Skeletal muscle tissue (tissue), 4 donors: ENCODE measurements around the gene SP2. TPM values are rescaled to one million over a fixed set of nuclear protein-coding genes. Genes with fewer than 3 reads are reported as not detected.

ENCODE experiments used
- H3K27ac ChIP-seq: one replicate; pipeline ENCODE4 v1.7.0; 2013; ENCODE audit warnings: mild to moderate bottlenecking, low read depth, low read length, inconsistent platforms
- H3K27me3 ChIP-seq, 3 donors: one replicate each; pipeline ENCODE4 v1.7.0; 2013; ENCODE audit warnings: low read length in 3 of 3; ENCODE audit not compliant: control insufficient read depth in 3 of 3, insufficient read depth in 3 of 3
- H3K36me3 ChIP-seq, 3 donors: one replicate each; pipeline ENCODE4 v1.7.0; 2013; ENCODE audit warnings: low read length in 3 of 3; ENCODE audit not compliant: control insufficient read depth in 3 of 3, insufficient read depth in 3 of 3
- H3K4me1 ChIP-seq, 3 donors: one replicate each; pipeline ENCODE4 v1.7.0; 2013; ENCODE audit warnings: low read length in 3 of 3, mild to moderate bottlenecking in 3 of 3; ENCODE audit not compliant: control insufficient read depth in 3 of 3, insufficient read depth in 3 of 3
- H3K4me3 ChIP-seq, 3 donors: one replicate each; pipeline ENCODE4 v1.7.0; 2013; ENCODE audit warnings: low read length in 3 of 3
- H3K9ac ChIP-seq, 3 donors: one replicate each; pipeline ENCODE4 v1.7.0; 2013; ENCODE audit warnings: low read length in 3 of 3, mild to moderate bottlenecking in 3 of 3, moderate library complexity in 2 of 3, low read depth in 1 of 3
- H3K9me3 ChIP-seq, 3 donors: one replicate each; pipeline ENCODE4 v1.7.0; 2013; ENCODE audit warnings: low read length in 3 of 3; ENCODE audit not compliant: control insufficient read depth in 3 of 3
- total RNA-seq: library from RNA; depleted of rRNA; stranded (reverse); fragments of >200 nt; gene quantifications from one replicate; pipeline ENCODE4 v1.2.3, GENCODE V29; 2014
- donor health status: Osteomylitis.

The SP2 gene
- total RNA-seq, 1 donor from 2014 or later = 0.52 TPM

DNA sequence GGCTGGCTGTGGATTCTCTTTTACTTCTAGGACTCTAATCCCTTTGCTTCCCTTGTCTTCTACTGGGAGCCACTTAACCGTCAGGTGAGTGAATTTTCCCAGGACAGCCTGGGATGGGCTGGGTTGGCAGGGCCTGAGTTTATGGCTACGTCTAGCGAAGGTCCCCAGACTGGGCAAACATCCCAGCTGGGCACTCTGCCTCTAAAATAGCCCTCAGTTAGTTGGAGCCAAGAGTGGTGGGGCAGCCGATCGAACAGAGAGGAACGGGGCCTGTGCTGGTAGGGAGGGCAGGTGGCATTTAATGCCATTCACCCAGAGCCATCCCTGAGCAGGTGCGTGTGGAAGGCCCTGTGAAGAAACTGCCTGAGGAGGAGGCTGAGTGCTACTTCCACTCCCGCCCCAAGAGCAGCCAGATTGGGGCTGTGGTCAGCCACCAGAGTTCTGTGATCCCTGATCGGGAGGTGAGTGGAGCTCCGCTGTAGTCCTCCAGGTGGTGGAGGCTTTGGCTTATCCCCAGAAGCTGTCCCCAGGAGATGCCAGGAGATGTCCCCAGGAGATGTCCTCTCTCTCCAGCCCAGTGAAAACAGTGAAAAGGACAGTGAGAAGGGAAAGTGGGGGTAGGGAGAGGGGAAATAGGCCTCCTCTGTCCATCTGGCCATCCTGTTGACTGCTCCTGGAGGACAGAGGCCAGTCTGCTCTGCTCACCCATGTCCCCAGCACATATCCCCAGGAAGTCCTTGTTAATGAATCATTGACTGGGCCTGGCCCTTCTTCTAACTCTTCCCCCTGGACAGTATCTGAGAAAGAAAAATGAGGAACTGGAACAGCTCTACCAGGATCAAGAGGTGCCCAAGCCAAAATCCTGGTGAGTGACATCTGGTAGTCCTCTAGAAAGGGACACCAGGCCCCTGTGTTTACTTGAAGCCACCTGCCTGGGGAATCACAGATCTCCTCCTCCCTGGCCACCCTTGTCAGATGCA, 49.8 kb downstream of the SP2 start:
- H3K9me3 ChIP-seq = no peaks in the 10 kb centered on the region
- peak overlapping the region in 2 of 3 donors; percentile 16 to 35 for H3K9ac ChIP-seq
- H3K27ac ChIP-seq = peak overlapping the region; percentile 73
- H3K36me3 ChIP-seq = peaks cover 13 to 29% (median 16%) of the 10 kb centered on the region in 3 donors
- H3K27me3 ChIP-seq = no peaks in the 10 kb centered on the region
- H3K4me3 ChIP-seq = no peak overlapping the region
- peaks cover 29 to 48% (median 34%) of the 10 kb centered on the region in 3 donors for H3K4me1 ChIP-seq

GRCh38 chr17:47946516-47946915, 50.5 kb downstream of the SP2 start:
- H3K4me1 ChIP-seq = peaks cover 25 to 45% (median 31%) of the 10 kb centered on the region in 3 donors
- H3K36me3 ChIP-seq = peaks cover 13 to 29% (median 16%) of the 10 kb centered on the region in 3 donors
- H3K27me3 ChIP-seq = no peaks in the 10 kb centered on the region
- peak overlapping the region; percentile 73 for H3K27ac ChIP-seq
- no peak overlapping the region for H3K4me3 ChIP-seq
- H3K9me3 ChIP-seq = no peaks in the 10 kb centered on the region
- peak overlapping the region in 2 of 3 donors; percentile 33 to 35 for H3K9ac ChIP-seq

GRCh38 chr17:47946929-47947397, 50.9 kb downstream of the SP2 start:
- no peak overlapping the region for H3K4me3 ChIP-seq
- H3K9me3 ChIP-seq = no peaks in the 10 kb centered on the region
- H3K27me3 ChIP-seq = no peaks in the 10 kb centered on the region
- H3K27ac ChIP-seq = peak overlapping the region; percentile 73
- H3K9ac ChIP-seq = peak overlapping the region in 2 of 3 donors; percentile 33 to 35
- peaks cover 13 to 29% (median 16%) of the 10 kb centered on the region in 3 donors for H3K36me3 ChIP-seq
- H3K4me1 ChIP-seq = peaks cover 24 to 43% (median 30%) of the 10 kb centered on the region in 3 donors

- Histone ChIP-seq H3K9me3 (no peaks in the 10 kb centered on the region), H3K9ac (peak overlapping the region in 2 of 3 donors; percentile 10 to 79), H3K4me3 (peak overlapping the region in 2 of 3 donors; percentile 9 to 59), H3K36me3 (peaks cover 13 to 25% (median 16%) of the 10 kb centered on the region in 3 donors), H3K27ac (peak overlapping the region; percentile 19), H3K4me1 (peaks cover 17 to 35% (median 22%) of the 10 kb centered on the region in 3 donors), H3K27me3 (no peaks in the 10 kb centered on the region)
Observed at GRCh38 chr17:47948706-47949196, 52.7 kb downstream of the SP2 start.

DNA sequence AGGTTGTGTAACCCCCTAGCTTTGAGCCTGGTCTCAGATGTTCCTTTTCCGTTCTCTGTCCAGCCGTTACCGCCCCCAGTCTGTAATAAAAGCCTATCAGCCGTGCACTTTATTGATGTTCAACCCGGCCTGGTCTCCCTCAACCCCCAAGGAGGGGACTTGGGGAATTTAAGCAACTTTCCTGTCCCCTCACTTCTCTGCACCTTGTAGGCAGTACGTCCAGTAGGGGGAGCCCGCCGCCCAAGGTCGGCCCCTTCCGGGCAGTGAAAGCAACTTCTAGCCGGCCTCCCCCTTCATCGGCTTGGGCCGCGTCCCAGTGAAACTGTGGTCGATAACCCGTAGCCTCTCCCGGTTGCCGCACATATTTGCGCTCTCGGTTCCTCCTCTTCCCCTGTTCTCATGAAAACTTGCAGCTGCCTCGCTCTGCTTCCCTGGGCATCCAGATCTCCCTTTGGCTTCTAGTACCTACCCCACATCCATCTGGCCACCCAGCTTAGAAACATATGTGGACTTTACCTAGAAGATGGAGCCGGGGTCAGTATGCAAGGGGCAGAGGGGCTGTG, 53.2 kb downstream of the SP2 start:
- Histone ChIP-seq H3K27me3 (no peaks in the 10 kb centered on the region), H3K9me3 (no peaks in the 10 kb centered on the region), H3K36me3 (peaks cover 13 to 20% (median 13%) of the 10 kb centered on the region in 3 donors), H3K4me1 (peaks cover 17 to 35% (median 22%) of the 10 kb centered on the region in 3 donors), H3K4me3 (peak overlapping the region; percentile 65 to 67 (median 66)), H3K27ac (peak overlapping the region; percentile 19), H3K9ac (peak overlapping the region; percentile 50 to 79 (median 54))

GRCh38 chr17:47949946-47950345, 53.9 kb downstream of the SP2 start:
- H3K36me3 ChIP-seq = peaks cover 8 to 13% (median 10%) of the 10 kb centered on the region in 3 donors
- no peak overlapping the region for H3K27ac ChIP-seq
- H3K4me3 ChIP-seq = no peak overlapping the region
- no peaks in the 10 kb centered on the region for H3K27me3 ChIP-seq
- H3K9ac ChIP-seq = peak overlapping the region; percentile 50 to 79 (median 54)
- H3K4me1 ChIP-seq = peaks cover 17 to 32% (median 22%) of the 10 kb centered on the region in 3 donors
- H3K9me3 ChIP-seq = no peaks in the 10 kb centered on the region

DNA sequence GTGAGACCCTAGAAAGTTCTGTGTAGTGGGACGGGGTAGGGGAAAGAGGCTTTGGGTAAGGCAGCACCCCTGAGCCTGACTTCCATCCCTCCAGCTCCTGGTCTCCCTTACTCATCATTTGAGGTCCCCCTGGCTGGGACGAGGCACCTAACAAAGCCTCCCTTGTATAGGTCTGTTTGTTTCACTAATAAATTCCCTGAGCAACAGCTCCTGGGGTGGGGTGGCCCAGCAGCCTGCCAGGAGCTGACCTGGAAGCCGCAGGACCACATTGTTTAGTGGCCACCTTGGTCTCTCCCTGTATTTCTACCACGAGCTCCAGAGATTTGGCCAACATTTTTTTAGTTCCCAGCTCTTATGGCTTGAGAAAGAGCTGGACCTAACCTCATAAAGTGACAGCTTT, 54.4 kb downstream of the SP2 start:
- H3K27me3 ChIP-seq = no peaks in the 10 kb centered on the region
- no peaks in the 10 kb centered on the region for H3K9me3 ChIP-seq
- no peak overlapping the region for H3K4me3 ChIP-seq
- no peak overlapping the region for H3K27ac ChIP-seq
- H3K9ac ChIP-seq = peak overlapping the region in 1 of 3 donors; percentile 17
- H3K36me3 ChIP-seq = peaks cover 4 to 8% (median 6%) of the 10 kb centered on the region in 3 donors
- H3K4me1 ChIP-seq = peaks cover 17 to 29% (median 22%) of the 10 kb centered on the region in 3 donors

GRCh38 chr17:47952171-47953021, 56.4 kb downstream of the SP2 start:
- H3K9me3 ChIP-seq = no peaks in the 10 kb centered on the region

DNA sequence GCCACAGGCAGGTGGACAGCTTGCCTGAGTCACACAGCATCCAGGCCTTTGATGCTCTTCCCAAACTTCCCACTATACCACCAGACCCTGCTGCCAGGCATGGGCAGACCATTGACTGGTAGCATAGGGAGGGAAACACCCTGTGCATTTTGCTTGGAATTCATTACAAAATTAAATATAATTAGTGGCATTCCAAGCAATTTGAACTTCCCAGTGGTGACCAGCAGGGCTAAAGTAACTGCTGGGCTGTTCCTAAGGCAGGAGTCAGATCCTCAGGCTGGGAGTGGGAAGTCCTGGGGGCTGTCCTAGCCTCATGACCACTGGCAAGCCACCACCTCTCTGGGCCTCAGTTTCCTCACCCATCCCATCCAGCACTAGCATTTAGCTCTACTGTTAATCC, 57.9 kb downstream of the SP2 start:
- Histone ChIP-seq H3K4me1 (peaks cover 11 to 13% (median 11%) of the 10 kb centered on the region in 3 donors), H3K9ac (no peak overlapping the region), H3K27me3 (no peaks in the 10 kb centered on the region), H3K4me3 (no peak overlapping the region), H3K36me3 (no peaks in the 10 kb centered on the region), H3K9me3 (no peaks in the 10 kb centered on the region), H3K27ac (no peak overlapping the region)

More at GRCh38 chr17:47952171-47953021, 56.4 kb downstream of the SP2 start:
- H3K27me3 ChIP-seq = no peaks in the 10 kb centered on the region
- H3K27ac ChIP-seq = no peak overlapping the region
- no peaks in the 10 kb centered on the region for H3K36me3 ChIP-seq
- H3K4me1 ChIP-seq = peaks cover 17 to 18% (median 17%) of the 10 kb centered on the region in 3 donors
- H3K4me3 ChIP-seq = no peak overlapping the region
- H3K9ac ChIP-seq = no peak overlapping the region
